ENCODE results near the gene SPOCK1.

SPOCK1 gene

DNA sequence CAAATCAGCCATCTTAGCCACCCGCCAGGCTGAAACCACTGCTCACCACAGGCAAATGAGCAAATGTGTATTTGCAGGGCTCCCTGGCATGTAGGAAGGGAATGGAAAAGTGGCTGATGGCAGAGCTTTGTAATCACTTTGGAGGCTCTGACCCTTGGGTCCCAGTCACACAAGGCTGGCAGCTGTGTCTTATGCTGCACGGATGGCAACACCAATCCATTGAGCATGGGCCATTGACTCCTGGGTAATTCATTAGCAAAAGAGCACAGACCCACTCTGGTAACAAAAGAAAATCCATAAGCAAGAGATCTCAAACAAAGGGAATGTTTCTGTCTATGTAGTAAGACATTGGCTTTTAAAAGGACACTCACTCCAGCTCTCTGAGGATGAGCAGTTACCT is 57.6 kb downstream of the SPOCK1 start:
- no peak for DNase-seq (ENCODE audit: low spot score)

DNA sequence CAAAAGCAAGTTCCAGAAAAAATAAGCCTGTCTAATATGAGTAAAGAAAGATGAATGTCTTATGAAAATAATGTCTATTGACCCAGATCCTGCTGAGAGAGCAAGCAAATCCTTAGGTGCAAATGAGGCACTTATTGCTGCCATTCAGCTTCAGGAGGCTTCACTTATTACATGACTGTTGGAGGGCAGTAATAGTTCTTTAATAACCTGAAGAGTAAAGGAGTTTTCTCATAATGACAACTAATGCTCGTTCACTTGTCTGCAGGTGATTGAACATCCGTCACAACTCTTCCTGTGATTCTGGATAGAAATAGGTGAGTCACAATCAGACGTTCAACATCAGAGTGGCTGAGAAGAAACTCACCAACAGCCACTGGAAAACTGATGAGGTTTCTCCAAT is 58.3 kb downstream of the SPOCK1 start:
- DNase-seq (ENCODE audit: low spot score): no peak

DNA sequence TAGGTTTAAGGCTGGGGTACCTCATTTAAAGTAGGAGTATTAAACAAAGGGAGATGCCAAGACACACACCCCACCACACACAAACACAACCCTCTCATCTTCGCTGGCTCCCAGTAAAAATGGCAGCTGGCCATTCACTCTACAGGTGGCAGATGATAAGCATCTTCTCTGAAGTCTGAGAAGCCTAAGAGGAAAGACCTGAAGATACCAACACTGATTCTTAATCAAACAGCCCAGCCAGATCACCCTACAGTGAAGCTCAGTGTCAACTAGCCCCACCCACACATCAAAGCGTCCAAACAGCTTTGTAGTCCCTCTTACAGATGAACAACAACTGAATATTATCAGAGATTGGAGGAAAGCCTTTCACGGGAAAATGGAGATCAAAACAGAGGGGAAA is 59.5 kb downstream of the SPOCK1 start:
- no peak for DNase-seq (ENCODE audit: low spot score)

DNA sequence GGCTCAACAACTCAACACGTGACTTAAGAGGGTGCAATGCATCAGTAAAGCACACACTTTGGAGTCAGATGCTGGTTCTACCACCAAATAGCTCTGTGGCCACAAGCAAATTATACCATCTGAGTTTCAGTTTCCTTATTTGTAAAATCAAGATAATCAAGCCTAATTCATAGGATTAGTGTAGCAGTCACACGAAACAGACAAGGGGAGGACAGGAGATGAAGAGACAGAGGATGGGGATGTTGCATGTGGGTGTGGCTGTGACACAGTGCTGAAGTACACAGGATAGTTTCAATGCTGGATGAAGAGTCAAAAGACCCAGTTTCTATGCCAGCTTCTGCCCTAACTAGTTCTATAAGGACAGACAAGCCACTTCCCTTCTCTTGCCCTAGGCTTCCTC is 60.2 kb downstream of the SPOCK1 start:
- no peak for DNase-seq (ENCODE audit: low spot score)

DNA sequence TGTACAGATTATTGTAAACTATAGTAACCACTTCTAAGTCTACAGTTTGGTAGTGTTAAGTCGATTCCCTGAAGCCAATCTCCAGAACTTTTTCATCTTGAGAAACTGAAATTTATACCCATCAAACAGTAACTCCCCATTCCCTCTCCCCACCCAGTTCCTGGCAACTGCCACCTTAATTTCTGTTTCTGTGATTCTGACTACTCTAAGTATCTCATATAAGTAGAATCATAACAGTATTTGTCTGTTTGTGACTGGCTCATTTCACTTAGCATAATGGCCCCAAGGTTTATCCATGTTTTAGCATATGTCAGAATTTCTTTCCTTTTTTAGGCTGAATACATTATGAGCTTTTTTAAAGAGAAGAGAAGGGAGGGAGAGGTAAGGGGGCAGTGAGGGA is 61.4 kb downstream of the SPOCK1 start:
- no peak for DNase-seq (ENCODE audit: low spot score)

DNA sequence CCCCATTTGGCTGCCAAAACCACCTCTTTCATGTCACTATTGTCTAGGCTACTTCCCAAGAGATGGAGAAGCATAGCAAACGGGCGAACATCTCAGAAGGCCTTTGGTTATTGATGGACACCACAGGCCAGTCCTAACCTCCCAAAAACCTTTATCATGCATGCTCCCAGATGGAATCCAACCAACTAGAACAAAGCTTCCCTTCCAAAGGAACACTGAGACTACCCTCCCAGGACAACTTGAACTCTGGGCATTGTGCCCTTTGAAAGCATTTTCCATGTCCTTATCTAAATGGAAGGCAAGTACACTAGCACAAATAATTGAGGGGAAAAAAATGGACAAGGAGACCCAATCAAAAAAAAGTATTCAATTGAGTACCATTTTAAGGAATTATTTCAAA is 65.6 kb downstream of the SPOCK1 start:
- DNase-seq (ENCODE audit: low spot score): no peak

DNA sequence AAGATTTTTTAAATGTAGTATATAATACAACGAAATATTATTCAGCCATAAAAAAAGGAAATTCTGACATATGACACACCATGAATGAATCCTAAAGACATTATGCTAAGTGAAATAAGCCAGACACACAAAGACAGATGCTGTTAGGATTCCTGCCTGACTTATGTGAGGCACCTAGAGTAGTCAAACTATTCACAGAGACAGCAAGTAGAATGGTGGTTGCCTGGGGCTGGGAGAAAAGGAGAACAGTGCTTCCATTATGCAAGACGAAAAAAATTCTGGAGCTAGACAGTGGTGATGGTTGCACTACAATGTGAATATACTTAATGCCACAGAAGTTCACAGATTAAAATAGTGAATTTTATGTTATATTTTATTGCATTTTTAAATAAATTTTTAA is 66.8 kb downstream of the SPOCK1 start:
- no peak for DNase-seq (ENCODE audit: low spot score)

DNA sequence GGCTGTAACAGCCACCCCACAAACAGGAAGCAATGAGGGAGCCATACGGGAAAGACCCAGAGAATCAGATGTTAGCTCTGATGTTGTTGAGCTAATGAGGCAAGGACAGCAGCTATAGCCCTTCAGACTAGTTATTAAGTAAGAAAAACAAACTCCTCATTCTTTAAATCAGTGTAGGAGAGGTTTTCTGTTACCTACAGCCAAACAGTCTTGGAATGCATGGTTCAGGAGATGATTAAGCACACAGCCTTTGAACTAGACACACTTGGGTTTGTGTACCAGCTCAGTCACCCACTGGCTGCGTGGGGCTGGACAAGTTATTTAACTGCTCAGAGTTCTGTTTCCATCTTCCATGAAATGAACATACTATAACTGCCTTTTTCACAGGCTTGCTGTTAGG is 68.1 kb downstream of the SPOCK1 start:
- no peak for DNase-seq (ENCODE audit: low spot score)

DNA sequence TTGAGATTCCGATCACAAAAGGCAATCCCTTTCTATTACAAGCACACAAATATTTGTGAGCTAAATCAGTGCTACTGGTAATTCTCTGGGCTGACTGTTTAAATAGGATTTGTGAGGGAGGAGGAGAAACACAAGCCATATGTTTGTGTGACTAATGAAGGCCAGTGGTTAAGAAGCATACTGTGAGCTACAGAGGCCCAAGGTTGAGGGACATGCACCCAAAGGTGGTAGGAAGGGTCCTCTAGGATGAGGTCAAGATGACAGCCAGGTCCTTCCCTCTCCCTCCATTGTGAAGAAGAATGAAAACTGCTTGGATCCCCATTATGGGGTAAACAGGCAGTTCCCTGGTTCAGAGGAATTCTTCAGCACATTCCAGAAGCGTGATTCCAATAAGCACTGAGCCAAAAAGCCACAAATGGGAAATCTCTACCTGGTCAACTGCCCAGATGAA is 83.9 kb downstream of the SPOCK1 start:
- DNase-seq (ENCODE audit: low spot score): no peak

DNA sequence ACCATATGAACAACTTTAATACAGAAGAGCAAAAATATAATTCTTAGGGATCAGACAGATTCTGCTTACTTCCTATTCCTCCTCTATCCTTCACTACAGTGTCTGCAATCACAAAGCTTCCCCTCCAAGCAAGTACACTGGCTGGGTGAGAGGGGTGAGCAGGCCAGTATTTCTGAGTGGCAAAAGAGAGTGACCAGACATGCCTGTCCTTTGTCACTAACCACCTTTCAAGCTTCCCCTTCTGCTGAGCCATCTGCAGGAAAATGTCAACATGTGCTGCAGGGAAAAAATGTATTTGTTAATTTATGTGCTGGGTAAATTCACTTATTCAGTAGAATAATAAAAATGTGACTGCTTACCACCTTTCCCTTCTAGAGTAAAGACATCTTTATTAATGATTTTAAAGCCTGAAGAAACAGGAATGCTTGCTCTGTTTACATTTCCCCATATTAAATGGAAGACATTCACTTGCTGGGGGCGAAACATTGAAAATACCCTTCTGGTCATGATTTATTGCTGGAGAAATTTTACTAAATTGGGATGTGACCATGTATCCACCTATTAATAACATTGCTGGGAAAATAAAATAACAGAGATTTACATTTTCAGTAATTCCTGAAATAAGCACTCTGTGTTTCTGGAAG is 84.9 kb downstream of the SPOCK1 start:
- no peak for DNase-seq (ENCODE audit: low spot score)

DNA sequence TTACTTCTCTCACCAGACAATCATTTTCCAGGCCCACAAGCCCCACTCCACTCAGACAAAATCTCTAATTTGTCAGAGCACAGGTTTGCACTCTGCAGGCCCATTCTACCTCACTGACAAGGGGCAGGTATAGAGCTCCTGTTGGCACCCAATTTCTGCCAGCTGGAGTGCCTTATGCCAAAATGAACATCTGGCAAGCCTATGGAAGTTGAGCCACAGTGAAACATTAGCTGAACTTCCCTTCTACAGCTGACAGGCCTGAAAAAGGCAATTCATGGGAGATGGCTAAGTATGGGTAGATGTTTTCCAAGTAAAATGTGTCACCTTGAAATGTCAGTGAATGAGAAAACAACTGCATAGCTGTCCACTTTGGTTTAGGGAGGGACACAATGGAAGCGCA is 87.0 kb downstream of the SPOCK1 start:
- no peak for DNase-seq (ENCODE audit: low spot score)

DNA sequence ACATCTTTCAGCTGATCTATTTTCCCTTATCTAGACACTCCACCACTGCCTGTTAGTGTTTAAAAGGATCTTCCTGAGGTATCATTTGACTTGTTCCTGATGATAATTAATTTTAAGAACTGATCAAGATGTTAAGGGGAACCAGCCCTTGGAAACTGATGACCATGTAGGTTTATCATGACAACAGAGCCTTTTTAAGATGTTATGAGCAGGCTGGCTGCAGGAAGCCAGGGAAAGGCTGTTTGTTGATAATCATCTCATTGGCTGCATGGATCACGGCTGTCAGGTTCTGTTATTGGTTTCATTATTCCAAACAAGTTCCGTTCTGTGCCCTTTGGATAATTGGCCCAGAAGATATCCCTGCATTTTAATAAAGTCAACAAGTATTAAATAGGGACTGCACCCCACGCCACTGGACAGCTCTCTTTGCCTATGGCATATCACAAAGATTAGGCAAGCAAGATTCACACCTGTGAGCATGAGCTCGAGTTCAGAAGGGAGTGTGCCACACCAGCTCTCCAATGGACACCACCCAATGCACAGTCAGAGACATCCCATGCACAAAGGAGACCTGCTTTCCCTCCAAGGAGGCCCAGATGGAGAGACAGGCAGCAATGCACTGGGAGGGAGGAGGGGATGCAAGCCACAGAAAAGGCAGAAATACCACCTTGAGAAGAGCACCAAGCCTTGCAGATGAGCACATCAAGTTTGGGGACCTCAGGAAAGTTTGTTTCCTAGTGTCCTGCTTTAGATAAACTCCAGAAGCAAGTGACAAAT is 88.7 kb downstream of the SPOCK1 start:
- no peak for DNase-seq (ENCODE audit: low spot score)

DNA sequence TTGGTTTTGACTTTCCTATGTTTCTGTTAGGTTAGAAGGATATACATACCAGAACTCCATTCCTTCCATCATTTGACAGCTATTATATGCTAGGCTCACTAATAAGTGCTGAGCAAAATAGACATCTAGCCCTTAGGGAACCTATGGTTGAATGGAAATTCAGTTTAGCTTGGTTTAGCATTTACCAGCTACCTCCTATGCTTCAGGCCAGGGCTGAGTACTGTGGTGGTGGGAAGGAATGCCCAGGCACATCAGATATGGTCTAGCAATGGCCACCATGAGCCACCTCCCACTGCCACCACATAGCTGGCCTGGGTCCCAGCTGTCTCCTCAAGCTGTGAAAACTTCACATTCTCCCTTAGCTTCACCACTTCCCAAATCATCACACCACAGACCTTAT is 89.4 kb downstream of the SPOCK1 start:
- DNase-seq (ENCODE audit: low spot score): no peak

DNA sequence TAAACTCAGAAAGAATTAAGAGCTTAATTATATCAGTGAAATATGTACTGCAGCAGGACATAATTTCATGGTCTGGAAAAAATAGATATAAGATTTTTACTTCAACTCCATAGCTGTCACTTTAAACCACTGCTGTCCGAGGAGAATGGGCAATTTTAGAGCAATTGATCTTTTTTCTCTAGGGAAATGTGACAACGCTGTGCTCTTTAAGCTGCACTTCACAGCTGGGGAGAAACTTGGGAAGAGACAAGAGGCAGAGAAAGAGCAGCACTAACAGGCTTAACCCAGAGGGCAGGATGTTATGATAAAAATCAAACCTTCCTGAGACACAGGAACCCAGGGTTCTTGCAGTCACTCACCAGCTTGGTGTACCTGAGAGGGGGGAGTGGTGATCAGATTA is 92.0 kb downstream of the SPOCK1 start:
- no peak for DNase-seq (ENCODE audit: low spot score)

DNA sequence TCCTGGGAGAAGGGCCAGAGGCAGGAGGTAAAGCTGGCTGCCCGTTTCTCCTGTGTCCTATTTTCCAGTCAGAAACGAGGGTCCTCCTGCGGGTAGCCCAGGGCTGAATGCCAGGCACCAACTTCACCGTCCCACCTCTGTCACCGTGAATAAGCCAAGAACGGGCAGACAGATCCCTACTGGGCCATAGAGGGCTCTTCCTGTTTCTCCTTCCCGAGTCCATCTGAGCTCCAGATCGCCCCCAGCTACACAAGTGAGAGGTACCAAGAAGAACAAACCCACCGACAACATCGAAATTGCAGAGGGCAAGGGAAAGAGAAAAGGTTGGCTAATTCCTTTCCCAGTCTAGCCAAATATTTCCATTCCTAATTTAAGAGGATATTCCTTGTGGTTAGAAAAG is 93.7 kb downstream of the SPOCK1 start:
- DNase-seq (ENCODE audit: low spot score): no peak

DNA sequence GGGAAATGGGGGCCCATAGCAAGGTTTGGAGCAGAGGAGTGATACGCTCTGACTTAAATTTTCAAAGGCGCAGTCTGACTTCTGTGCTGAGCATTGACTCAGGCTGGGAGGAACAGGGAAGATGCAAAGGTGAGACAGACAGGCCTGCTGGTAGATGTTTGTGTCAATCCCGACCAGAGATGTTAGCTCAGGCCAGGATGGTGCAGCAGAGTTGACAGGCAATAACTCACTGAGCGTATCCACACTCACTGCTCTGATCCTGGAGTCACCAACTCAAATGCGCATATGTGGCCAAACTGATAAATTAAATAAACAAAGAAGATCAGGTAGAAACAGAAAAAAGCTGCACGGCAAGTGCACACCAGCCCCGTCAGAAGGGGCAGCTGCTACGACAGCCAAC is 95.3 kb downstream of the SPOCK1 start:
- no peak for DNase-seq (ENCODE audit: low spot score)

DNA sequence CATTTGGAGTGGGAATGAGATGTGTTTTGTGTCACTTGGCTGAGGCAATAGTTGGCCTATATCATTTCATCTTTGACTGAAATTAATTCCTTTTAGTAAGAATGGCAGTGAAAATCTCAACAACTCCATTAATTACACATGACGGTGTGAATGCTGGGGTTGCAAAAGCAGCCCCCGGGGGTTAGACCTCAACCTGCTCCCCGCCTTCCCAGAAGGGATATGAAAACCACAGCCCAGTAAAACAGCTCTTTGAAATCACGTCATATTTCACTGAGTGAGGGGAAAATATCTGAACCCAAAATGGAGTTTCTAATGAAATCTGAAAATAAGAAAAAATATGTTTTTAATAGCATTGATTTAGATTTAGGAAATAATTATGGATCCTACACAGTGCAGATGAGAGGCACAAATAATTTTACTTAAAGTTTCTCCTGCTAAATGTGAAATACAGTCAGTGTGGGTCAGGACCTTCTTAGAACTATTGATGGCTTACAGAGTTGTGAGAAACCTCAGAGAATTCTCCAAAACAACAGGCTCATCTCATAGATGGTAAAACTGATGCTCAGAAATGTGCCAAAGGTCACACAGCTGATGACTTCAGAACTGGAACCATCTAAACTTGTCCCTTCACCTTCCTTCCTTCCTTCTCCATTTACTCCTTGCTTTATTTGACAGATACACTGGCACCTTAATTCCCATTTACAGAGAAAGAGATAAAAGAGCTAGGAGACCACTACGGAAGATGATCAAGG is 96.5 kb downstream of the SPOCK1 start:
- DNase-seq (ENCODE audit: low spot score): no peak

DNA sequence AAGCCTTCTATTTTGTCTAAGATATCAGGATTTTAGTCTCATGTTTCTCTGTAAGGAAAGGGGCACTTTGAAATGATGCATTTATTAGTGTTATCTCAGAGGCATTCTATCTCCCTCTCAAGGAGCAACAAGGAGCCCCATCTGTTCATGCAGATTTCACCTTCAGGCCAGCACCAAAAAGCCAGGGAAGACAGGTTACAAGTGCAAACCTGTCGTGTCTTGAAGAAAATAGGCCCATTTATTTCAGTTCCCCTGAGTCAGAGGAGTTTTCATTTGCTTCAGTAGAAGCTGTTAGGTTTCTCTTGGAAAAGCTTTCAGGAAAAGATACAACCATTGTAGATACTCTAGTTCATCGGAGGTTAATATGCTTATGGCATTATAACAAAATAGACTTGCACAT is 97.2 kb downstream of the SPOCK1 start:
- DNase-seq (ENCODE audit: low spot score): no peak

DNA sequence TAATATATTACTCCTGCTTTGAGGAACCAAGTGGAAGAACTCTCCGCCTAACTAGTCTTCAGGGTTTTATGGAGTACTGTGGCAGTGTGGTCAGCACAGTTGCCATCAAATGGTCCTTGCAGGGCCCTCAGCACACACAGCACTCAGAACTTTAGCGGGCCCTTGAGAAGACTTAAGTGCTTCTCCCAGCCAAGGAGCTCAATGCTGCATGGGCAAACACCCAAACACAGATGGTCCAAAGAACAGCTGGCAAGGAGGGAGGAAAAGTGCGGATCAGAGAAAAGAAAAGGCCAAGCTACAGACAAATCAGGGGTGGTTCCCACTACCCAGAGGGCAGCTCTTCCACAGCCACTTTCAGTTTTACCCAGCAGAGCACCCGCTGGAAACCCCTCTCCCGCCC is 98.6 kb downstream of the SPOCK1 start:
- DNase-seq (ENCODE audit: low spot score): no peak

DNA sequence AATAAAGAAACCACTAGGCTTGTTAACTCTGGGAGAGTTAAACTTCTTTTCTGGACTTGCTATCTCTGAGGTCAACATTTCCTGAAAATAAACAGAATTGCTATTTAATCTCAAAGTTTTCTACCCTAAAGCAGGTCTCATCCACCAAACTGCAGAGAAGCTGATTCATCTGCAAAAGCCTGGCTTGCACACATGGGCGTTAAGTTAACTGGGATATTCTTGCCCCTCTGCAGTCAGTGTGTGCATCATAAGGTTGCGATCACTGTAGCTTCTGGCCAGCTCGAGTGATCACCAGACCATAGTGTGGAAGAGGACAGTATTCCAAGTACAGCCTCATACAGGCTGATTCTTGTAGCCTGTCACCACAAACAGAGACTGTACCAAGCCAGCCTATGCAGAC is 99.2 kb downstream of the SPOCK1 start:
- DNase-seq (ENCODE audit: low spot score): no peak

DNA sequence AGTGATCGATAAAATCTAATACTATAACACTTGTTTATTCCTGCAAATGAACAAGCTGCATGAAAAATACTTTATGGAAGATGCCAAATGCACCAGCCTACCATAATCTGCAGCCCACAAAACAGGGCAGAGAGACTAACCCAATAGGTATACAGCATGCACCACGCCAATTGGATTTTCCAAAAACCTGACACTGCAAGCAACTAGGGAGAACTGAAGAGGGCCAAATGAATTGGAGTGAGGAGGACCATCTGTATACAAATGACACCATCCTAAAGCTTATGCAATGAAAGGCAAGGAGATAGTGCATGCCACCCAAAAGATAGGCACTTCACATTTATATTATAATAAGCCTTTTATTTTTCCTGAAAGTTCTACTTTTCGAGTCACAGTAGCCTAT is 100.4 kb downstream of the SPOCK1 start:
- DNase-seq (ENCODE audit: low spot score): no peak

DNA sequence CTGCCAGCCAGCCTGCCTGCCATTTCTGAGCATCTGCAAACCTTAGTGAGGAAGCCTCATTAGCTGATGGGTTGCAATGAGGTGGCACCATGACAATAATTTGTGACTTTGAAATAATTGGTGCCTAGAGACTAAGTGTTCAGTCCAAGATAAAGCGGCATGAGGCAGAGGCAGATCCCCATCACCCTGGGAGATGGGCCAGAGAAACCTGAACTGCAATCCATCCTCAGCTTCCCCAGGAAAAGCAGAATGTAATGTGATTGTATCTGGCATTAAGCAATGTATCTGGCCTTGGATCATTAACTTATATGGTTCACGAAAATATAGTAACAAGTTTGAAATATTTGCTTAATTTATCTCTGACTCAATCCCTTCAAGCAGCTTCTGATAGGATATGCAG is 101.0 kb downstream of the SPOCK1 start:
- no peak for DNase-seq (ENCODE audit: low spot score)

DNA sequence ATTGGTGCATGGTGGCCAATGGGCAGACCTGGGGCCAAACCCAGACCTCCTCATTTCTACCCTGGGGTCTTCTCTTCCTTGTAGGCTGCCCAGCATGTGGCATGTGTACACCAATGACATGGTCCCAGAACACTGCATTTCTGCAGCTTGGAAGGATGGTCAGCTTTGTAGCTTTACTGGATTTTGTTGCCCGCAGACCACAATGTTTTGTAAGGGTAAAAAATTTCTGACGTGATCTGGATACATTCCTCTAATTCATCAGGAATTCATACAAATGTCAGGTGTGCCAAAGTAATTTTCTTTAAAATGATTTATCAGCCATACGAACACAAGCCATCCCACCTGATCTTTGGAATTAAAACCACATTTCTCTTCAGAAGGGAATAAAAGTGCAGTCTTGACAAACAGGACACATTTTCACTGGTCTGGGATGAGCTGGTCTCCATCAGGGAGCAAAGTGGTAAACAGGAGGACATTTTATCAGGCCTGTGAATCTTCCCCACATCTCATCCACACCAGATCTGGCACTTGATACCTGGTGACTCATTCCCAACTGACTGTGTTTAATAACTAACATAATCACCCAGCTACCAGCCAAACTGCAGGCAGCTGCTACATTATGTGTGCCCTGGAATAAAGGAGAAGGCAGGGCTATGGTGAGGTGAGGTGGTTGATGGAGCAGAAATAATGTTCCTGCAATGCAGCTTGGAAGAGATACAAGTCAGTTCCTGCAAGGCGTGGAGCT is 103.9 kb downstream of the SPOCK1 start:
- DNase-seq (ENCODE audit: low spot score): no peak

All from kidney capillary endothelial cell (primary cell).